NCI-H345 treated with DMSO at 0.1 percent for 48 hours (cell line): ENCODE data around the gene UGT1A3.
"Not testable (repeated sequence)": the region's sequence is repeated elsewhere in the genome, so short reads cannot be mapped to it uniquely, and the experiment has no call there.

Source experiments
- DNase-seq: peaks from one replicate; lab custom pipeline; 2025; ENCODE audit not compliant: unreplicated experiment; lab: John Stamatoyannopoulos, UW

Gene UGT1A3

GRCh38 chr2:233728723-233729301 lies at the start of gene UGT1A3:
Gene UGT1A3 (plus strand): TSS chr2:233729042. CDS start chr2:233729127, 85 bp downstream.
- DNase-seq = no peak

- no peak for DNase-seq
Measured at GRCh38 chr2:233679196-233679595, 49.6 kb upstream of the UGT1A3 start.

- no peak for DNase-seq
Measured at GRCh38 chr2:233680361-233681045, 48.3 kb upstream of the UGT1A3 start.

GRCh38 chr2:233681521-233682099 lies 47.2 kb upstream of the UGT1A3 start, which contains the start of gene UGT1A7:
Gene UGT1A7 (plus strand): TSS chr2:233681901. CDS start chr2:233681938, 37 bp downstream.
- no peak for DNase-seq

- no peak for DNase-seq
Measured at GRCh38 chr2:233684640-233685039, 44.2 kb upstream of the UGT1A3 start.

- no peak for DNase-seq
Measured at GRCh38 chr2:233686928-233687327, 41.9 kb upstream of the UGT1A3 start.

GRCh38 chr2:233688341-233688740 lies 40.5 kb upstream of the UGT1A3 start:
- DNase-seq = no peak

- no peak for DNase-seq
Measured at GRCh38 chr2:233689031-233689430, 39.8 kb upstream of the UGT1A3 start.

GRCh38 chr2:233689501-233689900 lies 39.3 kb upstream of the UGT1A3 start:
- DNase-seq = no peak

- DNase-seq = no peak
Measured at GRCh38 chr2:233690444-233690843, 38.4 kb upstream of the UGT1A3 start.

GRCh38 chr2:233691443-233692433 lies 37.1 kb upstream of the UGT1A3 start:
- no peak for DNase-seq

GRCh38 chr2:233692648-233693047 lies 36.2 kb upstream of the UGT1A3 start, which contains the start of gene UGT1A6:
Gene UGT1A6 (plus strand): TSS chr2:233692890. CDS start chr2:233693005, 115 bp downstream.
- DNase-seq = no peak

GRCh38 chr2:233693963-233694362 lies 34.9 kb upstream of the UGT1A3 start:
- DNase-seq = no peak

- DNase-seq = no peak
Measured at GRCh38 chr2:233698740-233699139, 30.1 kb upstream of the UGT1A3 start.

GRCh38 chr2:233699424-233700027 lies 29.3 kb upstream of the UGT1A3 start:
- no peak for DNase-seq

GRCh38 chr2:233700028-233700635 lies 28.7 kb upstream of the UGT1A3 start:
- DNase-seq = no peak

- not testable (repeated sequence) for DNase-seq
Measured at GRCh38 chr2:233700842-233701241, 28.0 kb upstream of the UGT1A3 start.

GRCh38 chr2:233702238-233702637 lies 26.6 kb upstream of the UGT1A3 start:
- no peak for DNase-seq

GRCh38 chr2:233705911-233706506 lies 22.8 kb upstream of the UGT1A3 start:
- no peak for DNase-seq

GRCh38 chr2:233706720-233707119 lies 22.1 kb upstream of the UGT1A3 start:
- DNase-seq = no peak
